HS-5 (cell line): ENCODE results near the gene CCDC59.
"Not testable (repeated sequence)": the region's sequence is repeated elsewhere in the genome, so short reads cannot be mapped to it uniquely, and the experiment has no call there.

Experiments
- DNase-seq: peaks from one replicate; pipeline ENCODE4 v3.0.0-alpha.2; 2012; ENCODE audit warnings: low read depth

Gene CCDC59

GRCh38 chr12:82358200-82359114, at the start of gene CCDC59, which contains the start of gene METTL25:
Gene CCDC59 (minus strand): TSS chr12:82358387. CDS start chr12:82358376, 11 bp downstream.
Gene METTL25 (plus strand): TSS chr12:82358529. CDS start chr12:82358566, 37 bp downstream.
- DNase-seq = peak; percentile 93

- DNase-seq = no peak
Observed at GRCh38 chr12:82407481-82407880, 49.3 kb upstream of the CCDC59 start.

GRCh38 chr12:82406651-82407050, 48.5 kb upstream of the CCDC59 start:
- no peak for DNase-seq

GRCh38 chr12:82400819-82401218, 42.6 kb upstream of the CCDC59 start:
- no peak for DNase-seq

GRCh38 chr12:82398879-82399278, 40.7 kb upstream of the CCDC59 start:
- no peak for DNase-seq

GRCh38 chr12:82383930-82384552, 25.9 kb upstream of the CCDC59 start:
- DNase-seq = no peak

GRCh38 chr12:82378997-82379396, 20.8 kb upstream of the CCDC59 start:
- no peak for DNase-seq

- DNase-seq = no peak
Observed at GRCh38 chr12:82375201-82375600, 17.0 kb upstream of the CCDC59 start.

GRCh38 chr12:82366197-82366596, 8.0 kb upstream of the CCDC59 start:
- DNase-seq = no peak

- DNase-seq = no peak
Observed at GRCh38 chr12:82363990-82364389, 5.8 kb upstream of the CCDC59 start.

GRCh38 chr12:82361461-82361915, 3.3 kb upstream of the CCDC59 start:
- DNase-seq = no peak

- not testable (repeated sequence) for DNase-seq
Observed at GRCh38 chr12:82360834-82361233, 2.6 kb upstream of the CCDC59 start.

GRCh38 chr12:82359115-82359478, 910 bp upstream of the CCDC59 start:
- DNase-seq = no peak

GRCh38 chr12:82357845-82358199, 365 bp downstream of the CCDC59 start:
- no peak for DNase-seq

GRCh38 chr12:82357340-82357739, 847 bp downstream of the CCDC59 start:
- no peak for DNase-seq

GRCh38 chr12:82351390-82351789, 6.8 kb downstream of the CCDC59 start:
- no peak for DNase-seq

- no peak for DNase-seq
Observed at GRCh38 chr12:82350161-82350560, 8.0 kb downstream of the CCDC59 start.

GRCh38 chr12:82329508-82329907, 28.7 kb downstream of the CCDC59 start:
- DNase-seq = no peak

- DNase-seq = no peak
Observed at GRCh38 chr12:82327861-82328260, 30.3 kb downstream of the CCDC59 start.

- peak; percentile 26 for DNase-seq
Observed at GRCh38 chr12:82326905-82327503, 31.2 kb downstream of the CCDC59 start.

GRCh38 chr12:82325540-82326336, 32.4 kb downstream of the CCDC59 start:
- no peak for DNase-seq

GRCh38 chr12:82319276-82319675, 38.9 kb downstream of the CCDC59 start:
- no peak for DNase-seq
